HEK293 (cell line): ENCODE measurements around the gene TMEM63A.
A peak's percentile ranks its signal among the peaks of the same experiment; 100 is the strongest.

Experiments
- CTCF ChIA-PET: fragments of 350-600 bp; formaldehyde crosslinking; extraction: SDS; loops from one replicate; lab custom pipeline; 2021; ENCODE audit warnings: antibody characterized with exemption; lab: Yijun Ruan, JAX
- POLR2A ChIA-PET: fragments of 300-600 bp; formaldehyde crosslinking; extraction: SDS; loops from one replicate; lab custom pipeline; 2020; ENCODE audit warnings: antibody characterized with exemption, inconsistent platforms; lab: Yijun Ruan, JAX
- H3K27ac ChIP-seq: fragments of 200-500 bp; sonication (Bioruptor generic); 2 replicates; pipeline ENCODE4 v1.5.1; 2014; ENCODE audit warnings: low read depth, low read length, control low read depth, inconsistent platforms; ENCODE audit errors: extremely low read depth
- H3K36me3 ChIP-seq, 2 experiments: fragments of 200-500 bp in 1 of 2; sonication (Bioruptor generic) in 1 of 2; 1 replicate in 1 of 2; 2 replicates in 1 of 2; pipeline ENCODE4 v1.5.1; 2014 to 2017; ENCODE audit warnings: inconsistent platforms in 2 of 2, low read length in 2 of 2; ENCODE audit not compliant: control insufficient read depth in 2 of 2, insufficient read depth in 1 of 2
- H3K4me1 ChIP-seq: fragments of 200-500 bp; sonication (Bioruptor generic); 2 replicates; pipeline ENCODE4 v1.5.1; 2014; ENCODE audit warnings: mild to moderate bottlenecking, low read length, inconsistent platforms; ENCODE audit not compliant: control insufficient read depth, insufficient read depth
- H3K4me3 ChIP-seq: 2 replicates; pipeline ENCODE4 v1.5.1; 2011; ENCODE audit warnings: low read depth, mild to moderate bottlenecking, control low read depth, low read length, moderate library complexity
- H3K9me3 ChIP-seq: fragments of 200-500 bp; sonication (Bioruptor generic); 2 replicates; pipeline ENCODE4 v1.5.1; 2014; ENCODE audit warnings: low read depth, low read length, inconsistent platforms; ENCODE audit not compliant: control insufficient read depth, insufficient read depth
- EGR2 ChIP-seq: fragments of 450-650 bp; formaldehyde crosslinking; IDR thresholded peaks from 2 replicates; pipeline ENCODE4 v1.5.1; 2016; ENCODE audit warnings: low read depth, missing biosample characterization, missing genetic modification characterization
- IKZF3 ChIP-seq: fragments of 450-650 bp; IDR thresholded peaks from 2 replicates; pipeline ENCODE4 v1.5.0; 2018; ENCODE audit warnings: missing biosample characterization, mild to moderate bottlenecking, missing genetic modification characterization, moderate library complexity
- KLF1 ChIP-seq: fragments of 450-650 bp; formaldehyde crosslinking; IDR thresholded peaks from 2 replicates; pipeline ENCODE4 v1.5.1; 2016; ENCODE audit warnings: missing biosample characterization, missing genetic modification characterization
- KLF16 ChIP-seq: fragments of 450-650 bp; formaldehyde crosslinking; IDR thresholded peaks from 2 replicates; pipeline ENCODE4 v1.5.1; 2017; ENCODE audit warnings: missing biosample characterization, missing genetic modification characterization
- KLF8 ChIP-seq: fragments of 450-650 bp; formaldehyde crosslinking; IDR thresholded peaks from 2 replicates; pipeline ENCODE4 v1.5.1; 2016; ENCODE audit warnings: missing biosample characterization, missing genetic modification characterization
- PRDM10 ChIP-seq: fragments of 450-650 bp; formaldehyde crosslinking; IDR thresholded peaks from 2 replicates; pipeline ENCODE4 v1.5.1; 2016; ENCODE audit warnings: missing biosample characterization, missing genetic modification characterization
- SCRT1 ChIP-seq: fragments of 450-650 bp; formaldehyde crosslinking; IDR thresholded peaks from 2 replicates; pipeline ENCODE4 v1.5.1; 2016; ENCODE audit warnings: missing biosample characterization, missing genetic modification characterization, borderline replicate concordance
- ZBTB6 ChIP-seq: fragments of 450-650 bp; formaldehyde crosslinking; IDR thresholded peaks from 2 replicates; pipeline ENCODE4 v1.5.1; 2017; ENCODE audit warnings: missing biosample characterization, missing genetic modification characterization
- ZNF2 ChIP-seq: fragments of 450-650 bp; formaldehyde crosslinking; IDR thresholded peaks from 2 replicates; pipeline ENCODE4 v1.5.1; 2016; ENCODE audit warnings: missing biosample characterization, missing genetic modification characterization
- ZNF221 ChIP-seq: fragments of 450-650 bp; formaldehyde crosslinking; IDR thresholded peaks from 2 replicates; pipeline ENCODE4 v1.5.1; 2017; ENCODE audit warnings: missing biosample characterization, missing genetic modification characterization, borderline replicate concordance
- ZNF24 ChIP-seq: fragments of 450-650 bp; formaldehyde crosslinking; IDR thresholded peaks from 2 replicates; pipeline ENCODE4 v1.5.1; 2016; ENCODE audit warnings: missing biosample characterization, missing genetic modification characterization
- ZNF37A ChIP-seq: fragments of 450-650 bp; IDR thresholded peaks from 2 replicates; pipeline ENCODE4 v1.5.1; 2018; ENCODE audit warnings: missing biosample characterization, missing genetic modification characterization
- ZNF580 ChIP-seq: fragments of 450-650 bp; formaldehyde crosslinking; IDR thresholded peaks from 2 replicates; pipeline ENCODE4 v1.5.1; 2016; ENCODE audit warnings: missing biosample characterization, missing genetic modification characterization
- ZNF623 ChIP-seq: fragments of 450-650 bp; formaldehyde crosslinking; IDR thresholded peaks from 2 replicates; pipeline ENCODE4 v1.5.1; 2016; ENCODE audit warnings: missing biosample characterization, missing genetic modification characterization
- ZNF660 ChIP-seq: fragments of 450-650 bp; IDR thresholded peaks from 2 replicates; pipeline ENCODE4 v1.5.1; 2018; ENCODE audit warnings: missing biosample characterization, mild to moderate bottlenecking, missing genetic modification characterization
- ZNF837 ChIP-seq: fragments of 450-650 bp; formaldehyde crosslinking; IDR thresholded peaks from 2 replicates; pipeline ENCODE4 v1.5.1; 2016; ENCODE audit warnings: missing biosample characterization, missing genetic modification characterization
- TF ChIP-seq, protein P1 (sequence below): fragments of 450-650 bp; IDR thresholded peaks from 2 replicates; pipeline ENCODE4 v1.5.1; 2018; ENCODE audit warnings: missing biosample characterization, missing genetic modification characterization
- TF ChIP-seq, protein P2 (sequence below): fragments of 450-650 bp; formaldehyde crosslinking; IDR thresholded peaks from 2 replicates; pipeline ENCODE4 v1.5.1; 2016; ENCODE audit warnings: missing biosample characterization, missing genetic modification characterization

TMEM63A gene

GRCh38 chr1:225835856-225836255 is 46.3 kb downstream of the TMEM63A start:
- Histone ChIP-seq H3K4me1 (no peaks in the 10 kb centered on the region), H3K27ac (no peak overlapping the region), H3K36me3 (peaks cover 28 to 59% of the 10 kb centered on the region in 2 experiments), H3K4me3 (no peak overlapping the region), H3K9me3 (no peaks in the 10 kb centered on the region)
- 0 out of 2 replicates have a peak, but pooled peaks have one; percentile 37 for TF ChIP-seq PRDM10
- TF ChIP-seq, protein P1, sequence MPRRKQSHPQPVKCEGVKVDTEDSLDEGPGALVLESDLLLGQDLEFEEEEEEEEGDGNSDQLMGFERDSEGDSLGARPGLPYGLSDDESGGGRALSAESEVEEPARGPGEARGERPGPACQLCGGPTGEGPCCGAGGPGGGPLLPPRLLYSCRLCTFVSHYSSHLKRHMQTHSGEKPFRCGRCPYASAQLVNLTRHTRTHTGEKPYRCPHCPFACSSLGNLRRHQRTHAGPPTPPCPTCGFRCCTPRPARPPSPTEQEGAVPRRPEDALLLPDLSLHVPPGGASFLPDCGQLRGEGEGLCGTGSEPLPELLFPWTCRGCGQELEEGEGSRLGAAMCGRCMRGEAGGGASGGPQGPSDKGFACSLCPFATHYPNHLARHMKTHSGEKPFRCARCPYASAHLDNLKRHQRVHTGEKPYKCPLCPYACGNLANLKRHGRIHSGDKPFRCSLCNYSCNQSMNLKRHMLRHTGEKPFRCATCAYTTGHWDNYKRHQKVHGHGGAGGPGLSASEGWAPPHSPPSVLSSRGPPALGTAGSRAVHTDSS (tag by site-specific recombination), result no peak
- CTCF ChIA-PET, result interaction anchor here (0.7 to 1.6 kb wide), 4 partner anchors 10 to 483 kb away, joined by 3 to 6 read pairs (median 4); no protein-coding TSS in a partner anchor
- POLR2A ChIA-PET, result no interaction called here

DNA sequence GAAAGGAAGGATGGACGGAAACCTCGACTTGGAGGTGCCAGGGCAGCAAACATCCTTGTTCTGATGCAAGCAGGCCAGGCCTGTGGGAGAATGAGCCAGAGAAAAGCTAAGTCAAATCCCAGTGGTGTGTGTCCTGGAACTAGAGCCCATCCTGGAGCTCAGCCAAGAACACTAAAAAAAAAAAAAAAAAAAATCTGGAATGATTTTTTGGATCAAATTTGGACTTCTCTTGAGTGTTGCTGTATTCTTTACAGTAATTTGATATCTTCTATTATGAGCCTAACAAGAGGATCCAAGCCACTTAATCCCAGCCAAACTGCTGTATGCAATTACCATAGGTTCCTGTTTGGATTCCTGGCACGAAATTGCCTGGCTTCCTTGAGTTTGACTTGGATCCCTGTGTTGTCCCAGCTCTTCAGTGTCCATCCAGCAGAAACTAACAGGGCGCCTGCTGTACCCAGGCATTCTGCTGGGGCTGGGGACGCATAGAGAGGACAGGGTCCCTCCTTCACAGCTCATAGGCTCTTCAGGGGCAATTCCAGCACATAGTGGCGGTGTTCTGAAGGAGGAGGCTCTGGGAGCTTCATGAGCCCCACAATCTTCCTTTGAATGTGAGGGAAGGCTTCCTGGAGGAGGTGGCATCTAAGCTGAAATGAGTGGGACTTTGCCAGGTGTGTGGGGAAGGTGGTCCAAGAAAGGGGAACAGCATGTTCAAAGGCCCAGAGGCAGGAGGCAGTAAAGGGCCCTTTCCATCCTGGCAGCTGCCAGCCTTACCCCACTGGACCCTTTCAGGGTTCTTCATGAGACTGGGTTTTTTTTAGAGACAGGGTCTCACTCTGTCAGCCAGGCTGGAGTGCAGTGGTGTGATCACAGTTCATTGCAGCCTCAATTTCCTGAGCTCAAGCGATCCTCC is 47.5 kb downstream of the TMEM63A start:
- Histone ChIP-seq H3K36me3 (peaks cover 28 to 51% of the 10 kb centered on the region in 2 experiments), H3K4me1 (no peaks in the 10 kb centered on the region), H3K27ac (no peak overlapping the region; the same call in 1 of the 2 replicates), H3K9me3 (no peaks in the 10 kb centered on the region), H3K4me3 (no peak overlapping the region)
- ChIA-PET POLR2A (interaction anchor here (0.6 to 2.2 kb wide), 4 partner anchors 16 to 99 kb away, joined by 3 to 5 read pairs (median 4); partner anchors contain the start of gene EPHX1), CTCF (interaction anchor here (0.6 to 1.7 kb wide), 10 partner anchors 9 to 360 kb away, joined by 3 to 6 read pairs (median 4); partner anchors contain the start of gene SRP9)
- TF ChIP-seq ZNF660 (tag by site-specific recombination) (no peak), ZBTB6 (tag by site-specific recombination) (peak; percentile 96), ZNF24 (tag by site-specific recombination) (0 out of 2 replicates have a peak, but pooled peaks have one; percentile 30), KLF1 (tag by site-specific recombination) (no peak), KLF8 (tag by site-specific recombination) (peak; percentile 60), PRDM10 (peak; percentile 62), IKZF3 (tag by site-specific recombination) (no peak), EGR2 (tag by site-specific recombination) (no peak), ZNF221 (no peak), ZNF837 (tag by site-specific recombination) (no peak), ZNF37A (tag by site-specific recombination) (no peak), KLF16 (0 out of 2 replicates have a peak, but pooled peaks have one; percentile 35), ZNF2 (tag by site-specific recombination) (no peak), ZNF580 (tag by site-specific recombination) (peak; percentile 32; the same call in 1 of the 2 replicates), SCRT1 (tag by site-specific recombination) (no peak), ZNF623 (tag by site-specific recombination) (peak; percentile 94)
- TF ChIP-seq, protein P2, sequence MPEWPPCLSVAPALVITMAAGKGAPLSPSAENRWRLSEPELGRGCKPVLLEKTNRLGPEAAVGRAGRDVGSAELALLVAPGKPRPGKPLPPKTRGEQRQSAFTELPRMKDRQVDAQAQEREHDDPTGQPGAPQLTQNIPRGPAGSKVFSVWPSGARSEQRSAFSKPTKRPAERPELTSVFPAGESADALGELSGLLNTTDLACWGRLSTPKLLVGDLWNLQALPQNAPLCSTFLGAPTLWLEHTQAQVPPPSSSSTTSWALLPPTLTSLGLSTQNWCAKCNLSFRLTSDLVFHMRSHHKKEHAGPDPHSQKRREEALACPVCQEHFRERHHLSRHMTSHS (tag by site-specific recombination), result no peak
